Prostate gland (tissue), 2 donors: ENCODE data around the gene UCMA. TPM values are rescaled to one million over a fixed set of nuclear protein-coding genes. Genes with fewer than 3 reads are reported as not detected.

ENCODE experiments used
- DNase-seq: peaks from one replicate; pipeline ENCODE4 v3.0.0-alpha.2; 2019; ENCODE audit warnings: low spot score
- H3K27ac ChIP-seq, 2 donors: fragments of 200-600 bp; sonication (generic); 2 replicates each; pipeline ENCODE4 v1.5.1; 2017 to 2019
- H3K27me3 ChIP-seq: fragments of 200-600 bp; sonication (generic); replicated peaks from 2 replicates; pipeline ENCODE4 v1.5.1; 2019; ENCODE audit not compliant: insufficient read depth
- H3K36me3 ChIP-seq, 2 donors: fragments of 200-600 bp; sonication (generic); 1 replicate in 1 of 2; 2 replicates in 1 of 2; pipeline versions ENCODE4 v1.5.1 to v1.8.1; 2017 to 2019
- H3K4me1 ChIP-seq: fragments of 200-600 bp; sonication (generic); replicated peaks from 2 replicates; pipeline ENCODE4 v1.5.1; 2019
- H3K4me3 ChIP-seq, 2 donors: fragments of 200-600 bp; sonication (generic); 2 replicates each; pipeline ENCODE4 v1.5.1; 2017 to 2019
- H3K9me3 ChIP-seq: fragments of 200-600 bp; sonication (generic); 2 replicates; pipeline ENCODE4 v1.5.1; 2017
- CTCF ChIP-seq, 4 experiments: fragments of 200-600 bp in 2 of 4; fragments of 450-650 bp in 2 of 4; sonication (generic) in 2 of 4; IDR thresholded peaks; 1 replicate in 3 of 4; 2 replicates in 1 of 4; pipeline ENCODE4 v1.5.1; 2016 to 2019; ENCODE audit warnings: antibody characterized with exemption in 4 of 4, mild to moderate bottlenecking in 2 of 4, moderate library complexity in 2 of 4
- POLR2A ChIP-seq: fragments of 450-650 bp; IDR thresholded peaks from one replicate; pipeline ENCODE4 v1.6.1; 2016; ENCODE audit warnings: antibody characterized with exemption, mild to moderate bottlenecking
- POLR2AphosphoS5 ChIP-seq: sonication (generic); formaldehyde crosslinking; IDR thresholded peaks from one replicate; pipeline ENCODE4 v1.6.1; 2017; ENCODE audit warnings: antibody characterized with exemption
- WGBS: methylation state at CpG from one replicate; pipeline ENCODE4 v1.1.5; 2018; 5-methylcytosine and 5-hydroxymethylcytosine counted together
- intact Hi-C: fragments of 100-400 bp; cut with DNase I; formaldehyde crosslinking; loops from one replicate; pipeline ENCODE4 v1.14.2; 2022
- small RNA-seq, 2 donors: library from RNA; depleted of rRNA; stranded (forward); fragments of <200 nt; gene quantifications; one replicate each; pipeline ENCODE3, GENCODE V24; 2016
- total RNA-seq, 2 donors: library from RNA; depleted of rRNA; stranded (reverse); fragments of >200 nt; gene quantifications; one replicate each; pipeline ENCODE4 v1.1.0, GENCODE V29; 2016

UCMA gene
- total RNA-seq, 2 donors from 2014 or later = not detected

DNA sequence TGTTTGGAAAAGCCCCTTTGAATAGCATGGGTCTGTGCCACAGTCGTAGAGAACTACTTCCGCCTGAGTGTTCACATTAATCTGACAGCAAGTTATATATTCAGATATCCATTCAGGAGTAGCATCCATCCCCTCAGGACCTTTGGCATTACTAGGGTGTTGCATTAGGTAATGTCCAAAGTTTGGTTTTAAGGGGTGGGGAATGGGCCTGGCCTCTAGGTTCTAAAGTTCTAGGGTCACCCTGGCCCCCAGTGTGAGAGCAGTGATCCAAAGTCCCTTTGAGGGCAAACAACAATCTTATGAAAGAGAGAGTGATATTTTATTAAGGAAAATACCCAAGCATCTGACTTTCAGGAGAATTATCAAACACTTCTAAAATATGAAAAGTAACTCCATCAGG, 60.6 kb downstream of the UCMA start:
- Histone ChIP-seq H3K36me3 (no peaks in the 10 kb centered on the region), H3K27ac (no peak overlapping the region), H3K4me3 (no peak overlapping the region), H3K4me1 (no peaks in the 10 kb centered on the region), H3K9me3 (no peaks in the 10 kb centered on the region), H3K27me3 (no peaks in the 10 kb centered on the region)
- DNase-seq = no peak
- intact Hi-C loops = no loop called here
- WGBS = 84% methylated on average over 2 of the region's 2 CpGs
- TF ChIP-seq CTCF (IDR thresholded peaks at IDR 0.05) (no peak), POLR2A (no peak), POLR2AphosphoS5 (no peak)

Small RNA genes lying within 50 kb of the gene (small RNA-seq; reads per million reads assigned to genes)
- gene RNU6-6P = 0 reads per million in 2 donors

Other genes starting within 250 kb of the UCMA start
- gene CCDC3, start 232.7 kb downstream of the UCMA start, total RNA-seq = 10 to 100 TPM; 17.6 to 41.8 TPM
- 10 to 100 TPM; 19.2 to 69.9 TPM for gene OPTN, start 134.2 kb downstream of the UCMA start, total RNA-seq
- gene MCM10, start 72.8 kb downstream of the UCMA start, total RNA-seq = 1 to 10 TPM in 1 of 2 donors, under 1 TPM in 1; 0.55 to 1.6 TPM
- 10 to 100 TPM; 18.2 to 27.4 TPM for gene PHYH, start 65.7 kb upstream of the UCMA start, total RNA-seq
- 10 to 100 TPM; 41.1 to 60.9 TPM for gene SEPHS1, start 113.9 kb upstream of the UCMA start, total RNA-seq